ENCODE results near the gene OPN3. TPM values are rescaled to one million over a fixed set of nuclear protein-coding genes. Genes with fewer than 3 reads are reported as not detected.

The OPN3 gene
- total and polyA plus RNA-seq, 2 donors (not counting 1 experiment from before 2014, with no cell fraction given): 21.0 to 29.6 TPM

GRCh38 chr1:241551759-241552638, 88.2 kb downstream of the OPN3 start:
- Histone ChIP-seq H3K4me3 (ENCODE audit: control extremely low read depth in 1 of 5, extremely low read depth in 1 of 5, insufficient read depth in 1 of 5, low read depth in 2 of 5, low read length in 4 of 5) (peak overlapping the region; percentile 52 to 77 (median 65)), H3K4me2 (replicated peaks; ENCODE audit: low read depth, low read length, poor library complexity, severe bottlenecking) (peak overlapping the region; percentile 82), H3K4me1 (ENCODE audit: control insufficient read depth in 2 of 2, insufficient read depth in 2 of 2, low read length in 2 of 2) (peaks cover 39 to 41% of the 10 kb centered on the region in 2 donors), H3K27me3 (replicated peaks in 1 of 4; ENCODE audit: control extremely low read depth in 1 of 4, control insufficient read depth in 3 of 4, insufficient read depth in 4 of 4, low read length in 3 of 4) (no peaks in the 10 kb centered on the region), H2AFZ (ENCODE audit: insufficient read depth, low read depth, low read length, poor library complexity, severe bottlenecking) (peak overlapping the region; percentile 80), H3K79me2 (ENCODE audit: control insufficient read depth, insufficient read depth, low read length) (peaks cover 37% of the 10 kb centered on the region), H3K9me3 (ENCODE audit: control extremely low read depth in 1 of 3, control insufficient read depth in 2 of 3, insufficient read depth in 1 of 3, low read length in 2 of 3) (peaks cover 0 to 4% (median 0%) of the 10 kb centered on the region in 3 donors), H3K36me3 (replicated peaks in 1 of 2; ENCODE audit: control extremely low read depth in 1 of 2, control insufficient read depth in 1 of 2, extremely low read depth in 1 of 2, insufficient read depth in 2 of 2, low read length in 1 of 2) (peaks cover 0 to 19% of the 10 kb centered on the region in 2 experiments), H4K20me1 (ENCODE audit: control insufficient read depth, insufficient read depth, low read length, poor library complexity, severe bottlenecking) (no peaks in the 10 kb centered on the region), H3K27ac (ENCODE audit: low read length in 2 of 2) (peak overlapping the region; percentile 95 to 97), H3K9ac (ENCODE audit: low read length) (peak overlapping the region; percentile 83)
- 42% methylated on average over 8 of the region's 22 CpGs for WGBS (ENCODE audit: insufficient coverage)
- H3K27ac Mint-ChIP-seq: peak overlapping the region; percentile 99
- intact Hi-C loops (cut with micrococcal nuclease): loop anchor here (1.0 to 5.0 kb wide), 6 partner anchors 11 to 88 kb away; partner anchors contain the start of genes CHML, FH and OPN3
- DNase-seq (peak; percentile 93), ATAC-seq (ENCODE audit: low read depth) (peak; percentile 91)
- TF ChIP-seq EZH2 (IDR thresholded peaks at IDR 0.05; ENCODE audit: borderline replicate concordance, insufficient read depth, low read depth, low read length, poor library complexity, severe bottlenecking) (no peak), CTCF (IDR thresholded peaks at IDR 0.05) (no peak)
- POLR2A ChIA-PET: interaction anchor here (0.7 to 3.6 kb wide), 7 partner anchors 10 to 75 kb away, joined by 3 to 43 read pairs (median 3); partner anchors contain the start of genes FH and KMO
- CTCF ChIA-PET: interaction anchor here (0.7 to 4.0 kb wide), 11 partner anchors 13 to 446 kb away, joined by 3 to 35 read pairs (median 5); partner anchors contain the start of genes CHML, KMO, MAP1LC3C and OPN3
- peaks cover 51% of the 10 kb centered on the region for H3K4me1 Mint-ChIP-seq
- H3K27me3 Mint-ChIP-seq: peaks cover 3% of the 10 kb centered on the region
- no peaks in the 10 kb centered on the region for H3K9me3 Mint-ChIP-seq (ENCODE audit: insufficient read depth)
- H3K4me3 Mint-ChIP-seq: peak overlapping the region; percentile 93

Measured in B cell (primary cell).